Amniotic stem cell (primary cell): ENCODE measurements around the gene AHNAK.
"Not testable (repeated sequence)": the region's sequence is repeated elsewhere in the genome, so short reads cannot be mapped to it uniquely, and the experiment has no call there.

Experiments used
- DNase-seq: peaks from one replicate; lab custom pipeline; 2025; lab: John Stamatoyannopoulos, UW

AHNAK gene

DNA sequence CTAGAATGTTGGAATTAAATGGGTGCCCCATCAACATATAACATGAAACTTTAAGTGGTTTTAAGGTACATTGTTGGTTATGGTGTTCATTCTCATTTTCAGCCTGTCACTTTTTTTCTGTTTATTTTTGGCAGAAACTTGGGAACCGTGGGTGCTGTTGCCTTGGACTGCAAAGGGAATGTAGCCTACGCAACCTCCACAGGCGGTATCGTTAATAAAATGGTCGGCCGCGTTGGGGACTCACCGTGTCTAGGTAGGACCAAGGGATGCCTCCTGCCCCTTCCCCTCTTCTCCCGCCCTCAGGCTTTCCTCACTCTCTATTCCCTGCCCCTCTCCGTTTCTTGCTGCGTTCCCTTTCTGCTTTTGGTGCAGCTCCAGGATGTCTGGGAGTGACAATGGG lies 157.6 kb downstream of the AHNAK start:
- DNase-seq = no peak

DNA sequence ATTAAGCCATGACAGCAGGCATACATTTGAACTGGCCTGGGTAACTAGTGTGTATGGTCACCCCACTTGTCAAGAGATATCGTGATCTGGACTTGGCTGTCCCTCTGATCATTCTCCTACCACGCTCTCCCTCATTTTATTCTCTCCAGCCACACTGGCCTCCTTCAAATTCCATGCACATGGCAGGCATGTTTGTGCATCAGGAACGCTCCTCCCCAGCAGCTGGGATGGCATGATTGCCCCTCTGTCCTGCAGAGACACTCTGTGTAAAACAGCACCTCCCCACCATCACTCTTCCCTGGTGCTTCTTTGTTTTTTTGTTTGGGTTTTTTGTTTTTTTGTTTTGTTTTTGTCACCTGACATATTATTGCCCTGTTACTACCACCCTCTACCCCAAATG lies 159.2 kb downstream of the AHNAK start:
- DNase-seq = no peak

DNA sequence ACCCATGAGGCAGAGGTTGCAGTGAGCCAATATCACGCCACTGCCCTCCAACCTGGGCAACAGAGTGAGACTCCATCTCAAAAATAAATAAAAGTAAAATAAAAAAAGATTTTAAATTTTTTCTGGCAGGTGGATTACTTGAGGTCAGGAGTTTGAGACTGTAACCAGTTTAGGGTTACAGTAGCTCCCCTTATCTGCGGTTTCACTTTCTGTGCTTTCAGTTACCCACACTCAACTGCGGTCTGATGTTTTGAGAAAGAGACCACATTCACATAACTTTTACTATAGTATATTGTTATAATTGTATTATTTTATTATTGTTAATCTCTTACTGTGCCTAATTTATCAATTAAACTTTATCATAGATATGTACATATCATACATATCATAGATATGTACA lies 160.5 kb downstream of the AHNAK start:
- not testable (repeated sequence) for DNase-seq

DNA sequence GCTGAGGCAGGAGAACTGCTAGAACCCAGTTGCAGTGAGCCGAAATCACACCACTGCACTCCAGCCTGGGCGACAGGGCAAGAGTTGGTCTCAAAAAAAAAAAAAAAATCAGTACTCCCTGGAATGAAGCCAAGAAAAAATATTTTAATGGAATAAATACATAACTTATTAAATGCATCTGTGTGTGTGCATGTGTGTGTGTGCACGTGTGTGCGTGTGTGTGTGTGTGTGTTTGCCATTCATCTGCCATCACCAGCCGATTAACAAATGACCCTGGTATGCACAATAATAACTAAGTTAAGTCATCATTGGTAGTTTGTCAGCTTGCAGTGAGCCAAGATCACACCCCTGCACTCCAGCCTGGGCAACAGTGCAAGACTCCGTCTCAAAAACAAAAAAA lies 162.8 kb downstream of the AHNAK start:
- no peak for DNase-seq
